ENCODE results near the gene TSPAN31.

Gene TSPAN31

GRCh38 chr12:57735952-57736740 lies 8.7 kb upstream of the TSPAN31 start:
- DNase-seq (ENCODE audit: low spot score), result peak; percentile 57

GRCh38 chr12:57736741-57737466 lies 7.9 kb upstream of the TSPAN31 start:
- DNase-seq (ENCODE audit: low spot score), result no peak

GRCh38 chr12:57737467-57738460 lies 7.1 kb upstream of the TSPAN31 start:
- peak; percentile 65 for DNase-seq (ENCODE audit: low spot score)

GRCh38 chr12:57738661-57739237 lies 6.1 kb upstream of the TSPAN31 start, which contains the start of gene AGAP2:
TSS of gene AGAP2 (minus strand) at chr12:57738742. CDS start at chr12:57738246, 496 bp downstream.
- DNase-seq (ENCODE audit: low spot score), result no peak

- no peak for DNase-seq (ENCODE audit: low spot score)
These were observed 5.5 kb upstream of the TSPAN31 start for GRCh38 chr12:57739387-57739786.

GRCh38 chr12:57739914-57740538 lies 4.8 kb upstream of the TSPAN31 start:
- DNase-seq (ENCODE audit: low spot score), result no peak

- DNase-seq (ENCODE audit: low spot score), result no peak
These were observed 4.0 kb upstream of the TSPAN31 start for GRCh38 chr12:57740656-57741412.

GRCh38 chr12:57741413-57741789 lies 3.4 kb upstream of the TSPAN31 start:
- no peak for DNase-seq (ENCODE audit: low spot score)

GRCh38 chr12:57741844-57742738 lies 2.7 kb upstream of the TSPAN31 start:
- DNase-seq (ENCODE audit: low spot score), result no peak

- no peak for DNase-seq (ENCODE audit: low spot score)
These were observed 1.1 kb upstream of the TSPAN31 start for GRCh38 chr12:57743769-57744168.

- DNase-seq (ENCODE audit: low spot score), result peak; percentile 85
These were observed 554 bp upstream of the TSPAN31 start for GRCh38 chr12:57744194-57744776.

- DNase-seq (ENCODE audit: low spot score), result no peak
These were observed 644 bp downstream of the TSPAN31 start for GRCh38 chr12:57745485-57745881.

- DNase-seq (ENCODE audit: low spot score), result no peak
These were observed 1.2 kb downstream of the TSPAN31 start for GRCh38 chr12:57746025-57746424.

- no peak for DNase-seq (ENCODE audit: low spot score)
These were observed 4.2 kb downstream of the TSPAN31 start for GRCh38 chr12:57749061-57749460.

GRCh38 chr12:57750561-57751431 lies 6.0 kb downstream of the TSPAN31 start:
- no peak for DNase-seq (ENCODE audit: low spot score)

- no peak for DNase-seq (ENCODE audit: low spot score)
These were observed 6.6 kb downstream of the TSPAN31 start for GRCh38 chr12:57751432-57751787.

GRCh38 chr12:57751788-57752667 lies 7.2 kb downstream of the TSPAN31 start, which contains the start of gene CDK4:
TSS of gene CDK4 (minus strand) at chr12:57752310. CDS start at chr12:57751717, 593 bp downstream.
- peak; percentile 98 for DNase-seq (ENCODE audit: low spot score)
